GM19463 (cell line): ENCODE measurements around the gene ARL13B.
"Not testable (repeated sequence)": the region's sequence is repeated elsewhere in the genome, so short reads cannot be mapped to it uniquely, and the experiment has no call there.

Experiments
- ATAC-seq: cut with Tn5 transposase; IDR thresholded peaks from one replicate; pipeline ENCODE4 v1.9.1; 2021; ENCODE audit warnings: mild to moderate bottlenecking, moderate library complexity; ENCODE audit not compliant: unreplicated experiment

Gene ARL13B

GRCh38 chr3:93979850-93980676, at the start of gene ARL13B:
Gene ARL13B (plus strand): TSS chr3:93980155. CDS start chr3:93980424, 269 bp downstream.
- ATAC-seq: peak; percentile 99

DNA sequence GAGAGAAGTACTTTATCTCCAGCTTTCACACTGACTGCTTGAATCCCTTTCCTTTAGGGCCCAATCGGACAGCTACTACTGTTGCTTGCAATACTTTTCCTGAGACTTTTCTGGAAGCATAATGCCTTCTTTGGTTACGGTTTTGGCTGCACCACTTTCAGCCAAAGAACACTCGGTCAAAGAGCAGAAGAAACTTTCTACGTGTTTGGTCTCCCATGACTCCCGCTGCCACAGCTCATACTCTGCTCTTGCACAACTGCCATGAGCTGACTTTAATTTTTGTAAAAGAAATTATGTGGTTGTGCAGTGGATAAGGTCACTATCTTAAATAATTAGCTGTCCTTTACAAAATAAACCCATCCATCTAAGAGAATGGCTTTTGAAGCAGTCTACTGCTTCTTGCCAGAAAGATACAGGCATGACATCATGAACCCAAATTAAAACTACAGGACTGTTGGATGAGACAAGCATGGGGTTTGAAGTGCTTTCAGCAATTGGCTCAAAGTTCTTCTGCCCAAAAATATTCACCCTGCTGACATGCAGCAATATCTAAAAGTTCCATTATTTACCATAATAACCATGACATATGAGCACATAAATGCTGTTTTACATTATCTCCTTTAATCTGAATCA, 48.2 kb upstream of the ARL13B start:
- no peak for ATAC-seq

DNA sequence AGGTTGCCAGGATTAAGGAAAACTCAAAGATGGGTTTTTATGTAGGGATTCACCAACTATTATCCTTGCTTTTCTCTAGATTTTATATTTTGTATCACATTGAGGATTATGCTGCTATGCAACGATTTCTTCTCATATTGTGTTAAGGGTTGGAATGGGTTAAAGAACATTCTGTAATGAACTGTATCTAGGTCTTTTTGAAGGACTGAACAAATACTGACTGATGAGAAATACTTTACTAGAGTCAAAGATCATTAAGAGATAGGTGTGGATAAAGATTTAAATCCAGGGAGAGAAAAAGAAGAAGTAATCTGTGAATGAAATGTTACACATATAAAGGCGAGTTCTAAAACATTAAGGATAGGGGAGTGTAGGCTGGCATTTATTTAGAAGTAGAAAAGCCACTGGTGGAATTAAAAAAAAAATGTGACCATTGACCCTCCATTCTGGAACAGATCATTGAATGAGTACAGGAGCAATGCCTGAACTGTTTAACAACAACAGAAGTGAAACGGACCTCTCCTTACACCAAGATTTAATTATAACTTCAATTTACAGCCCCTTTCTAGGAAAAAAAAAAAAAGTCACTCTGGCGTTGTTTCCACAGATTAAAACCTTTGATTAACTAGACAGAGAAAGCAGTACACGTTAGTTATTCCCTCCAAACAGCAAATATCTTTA, 45.4 kb upstream of the ARL13B start:
- ATAC-seq: no peak

DNA sequence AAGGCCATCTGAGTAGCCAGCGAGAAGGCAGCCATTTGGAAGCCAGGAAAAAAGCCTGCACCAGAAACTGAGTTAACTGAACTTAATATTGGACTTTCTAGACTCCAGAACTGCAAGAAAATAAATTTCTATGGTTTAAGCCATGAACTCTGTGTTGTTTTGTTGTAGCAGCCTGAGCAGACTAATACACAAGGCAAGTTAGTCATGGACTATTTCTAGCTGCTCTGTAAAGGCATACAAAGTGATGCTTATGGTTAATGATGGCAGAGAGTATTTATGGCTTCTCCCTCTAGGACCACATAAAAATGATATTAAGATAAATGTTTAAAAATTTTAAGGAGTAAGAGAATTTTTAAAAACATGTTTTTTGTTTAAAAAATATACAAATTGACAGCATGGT, 43.4 kb upstream of the ARL13B start:
- no peak for ATAC-seq

DNA sequence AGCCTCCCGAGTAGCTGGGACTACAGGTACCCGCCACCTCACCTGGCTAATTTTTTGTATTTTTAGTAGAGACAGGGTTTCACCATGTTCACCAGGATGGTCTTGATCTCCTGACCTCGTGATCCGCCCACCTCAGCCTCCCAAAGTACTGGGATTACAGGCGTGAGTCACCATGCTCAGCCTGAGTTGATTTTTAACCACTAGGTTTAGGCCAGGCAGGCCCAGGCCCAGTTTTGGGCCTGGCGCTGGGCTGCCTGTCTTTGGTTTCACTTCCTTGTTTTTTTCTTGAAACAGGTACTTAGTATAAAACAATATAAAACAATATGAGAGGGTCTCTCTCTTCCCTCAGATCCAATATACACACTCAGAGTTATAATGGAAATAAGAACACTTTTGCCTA, 42.5 kb upstream of the ARL13B start:
- not testable (repeated sequence) for ATAC-seq

GRCh38 chr3:93949958-93950357, 30.0 kb upstream of the ARL13B start:
- not testable (repeated sequence) for ATAC-seq

DNA sequence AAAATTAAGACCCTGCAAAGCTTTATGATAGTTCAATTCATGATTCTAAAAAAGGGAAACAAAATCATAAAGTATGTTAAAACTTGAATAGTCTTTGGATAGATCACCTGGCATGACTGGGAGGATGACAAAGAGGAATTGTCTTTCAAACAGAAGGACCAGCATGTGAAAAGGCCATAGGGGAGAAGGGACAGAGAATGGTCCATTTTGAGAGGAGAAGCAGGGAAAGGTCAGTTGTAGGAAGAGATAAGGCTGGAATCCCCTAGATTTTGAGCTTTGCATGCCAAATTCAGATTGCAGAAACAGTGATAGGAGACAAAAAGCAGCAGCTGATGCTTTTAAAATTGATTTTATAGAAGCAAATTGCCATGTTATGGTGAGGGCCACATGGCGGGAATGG, 18.9 kb upstream of the ARL13B start:
- ATAC-seq: no peak

- no peak for ATAC-seq
Measured at GRCh38 chr3:93961489-93961888, 18.5 kb upstream of the ARL13B start.

- ATAC-seq: no peak
Measured at GRCh38 chr3:93962798-93963197, 17.2 kb upstream of the ARL13B start.

DNA sequence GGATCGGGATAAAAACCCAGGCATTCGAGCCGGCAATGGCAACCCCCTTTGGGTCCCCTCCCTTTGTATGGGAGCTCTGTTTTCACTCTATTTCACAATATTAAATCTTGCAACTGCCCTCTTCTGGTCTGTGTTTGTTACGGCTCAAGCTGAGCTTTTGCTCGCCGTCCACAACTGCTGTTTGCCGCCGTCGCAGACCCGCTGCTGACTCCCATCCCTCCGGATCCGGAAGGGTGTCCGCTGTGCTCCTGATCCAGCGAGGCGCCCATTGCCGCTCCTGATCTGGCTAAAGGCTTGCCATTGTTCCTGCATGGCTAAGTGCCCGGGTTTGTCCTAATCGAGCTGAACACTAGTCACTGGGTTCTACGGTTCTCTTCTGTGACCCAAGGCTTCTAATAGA, 14.8 kb upstream of the ARL13B start:
- ATAC-seq: not testable (repeated sequence)

DNA sequence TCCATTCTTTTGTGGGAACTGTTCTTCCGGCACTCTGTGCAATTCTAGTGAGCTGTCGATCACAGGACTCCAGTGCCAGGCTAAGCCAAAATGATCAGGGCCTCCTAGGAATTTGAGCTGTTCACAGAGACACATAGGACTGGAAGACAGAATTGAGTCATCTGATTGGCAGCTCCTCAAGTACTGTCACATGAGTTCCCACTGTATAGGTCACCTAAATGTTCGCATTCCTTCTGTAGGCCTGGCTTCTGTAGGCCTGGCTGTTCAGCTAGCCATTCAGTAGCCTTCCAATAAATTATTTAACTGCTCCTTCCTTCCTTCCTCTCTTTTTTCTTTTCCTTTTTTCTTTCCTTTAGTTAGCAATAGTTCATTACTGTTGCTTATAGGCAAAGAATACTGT, 10.5 kb upstream of the ARL13B start:
- no peak for ATAC-seq

GRCh38 chr3:93969997-93970396, 10.0 kb upstream of the ARL13B start:
- ATAC-seq: no peak

GRCh38 chr3:93973131-93974126, 6.5 kb upstream of the ARL13B start, which contains the start of gene PROS1:
Gene PROS1 (minus strand): TSS chr3:93973896. CDS start chr3:93973749, 147 bp downstream.
- peak; percentile 92 for ATAC-seq

DNA sequence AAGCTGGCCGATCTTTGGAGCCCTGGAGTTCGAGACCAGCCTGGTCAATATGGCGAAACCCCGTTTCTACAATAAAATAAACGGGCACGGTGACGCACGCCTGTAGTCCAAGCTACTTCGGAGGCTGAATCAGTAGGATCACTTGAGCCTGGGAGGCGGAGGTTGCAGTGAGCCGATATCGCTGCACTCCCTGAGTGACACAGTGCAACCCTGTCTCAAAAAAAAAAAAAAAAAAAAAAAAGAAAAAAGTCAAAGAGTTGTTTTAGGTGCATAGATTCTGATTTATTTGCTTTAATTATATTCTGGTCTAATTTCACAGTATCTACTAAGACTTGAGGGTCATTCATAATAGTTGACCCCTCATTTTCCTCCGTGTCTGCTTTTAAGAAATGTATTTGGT, 1.7 kb downstream of the ARL13B start:
- ATAC-seq: no peak

- ATAC-seq: no peak
Measured at GRCh38 chr3:93983408-93983807, 3.5 kb downstream of the ARL13B start.

DNA sequence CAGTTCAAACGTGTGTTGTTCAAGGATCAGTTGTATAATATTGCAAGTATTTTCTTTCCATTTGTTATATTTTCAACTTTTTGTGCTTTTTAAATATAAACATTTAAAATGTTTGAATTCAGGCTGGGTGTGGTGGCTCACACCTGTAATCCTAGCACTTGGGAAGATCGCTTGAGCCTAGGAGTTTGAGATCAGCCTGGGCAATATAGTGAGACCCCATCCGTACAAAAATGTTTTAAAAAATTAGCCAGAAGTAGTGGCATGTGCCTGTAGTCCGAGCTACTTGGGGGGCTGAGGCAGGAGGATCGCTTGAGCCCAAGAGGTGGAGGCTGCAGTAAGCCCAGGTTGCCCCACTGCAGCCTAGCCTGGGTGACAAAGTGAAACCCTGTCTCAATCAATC, 4.7 kb downstream of the ARL13B start:
- no peak for ATAC-seq

DNA sequence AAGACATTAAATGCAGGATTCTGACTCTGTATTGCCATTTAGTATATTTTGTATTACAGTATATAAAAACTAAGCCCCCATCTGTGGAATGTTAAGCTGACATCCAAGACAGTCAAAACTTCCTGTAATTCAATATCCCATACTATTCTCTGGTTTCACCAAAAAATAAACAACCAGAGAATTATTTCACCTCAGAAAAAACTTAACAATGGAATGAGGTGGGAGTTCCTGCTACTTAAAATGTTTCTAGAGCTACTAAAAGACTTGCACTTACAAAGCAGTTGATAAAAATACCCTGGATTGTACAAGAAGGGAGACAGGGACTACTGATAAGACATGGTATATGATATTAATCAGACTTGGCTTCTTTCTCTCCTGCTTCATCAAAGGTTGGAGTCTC, 8.3 kb downstream of the ARL13B start:
- ATAC-seq: no peak

GRCh38 chr3:93988764-93989163, 8.8 kb downstream of the ARL13B start:
- no peak for ATAC-seq

- no peak for ATAC-seq
Measured at GRCh38 chr3:93989241-93989640, 9.3 kb downstream of the ARL13B start.

DNA sequence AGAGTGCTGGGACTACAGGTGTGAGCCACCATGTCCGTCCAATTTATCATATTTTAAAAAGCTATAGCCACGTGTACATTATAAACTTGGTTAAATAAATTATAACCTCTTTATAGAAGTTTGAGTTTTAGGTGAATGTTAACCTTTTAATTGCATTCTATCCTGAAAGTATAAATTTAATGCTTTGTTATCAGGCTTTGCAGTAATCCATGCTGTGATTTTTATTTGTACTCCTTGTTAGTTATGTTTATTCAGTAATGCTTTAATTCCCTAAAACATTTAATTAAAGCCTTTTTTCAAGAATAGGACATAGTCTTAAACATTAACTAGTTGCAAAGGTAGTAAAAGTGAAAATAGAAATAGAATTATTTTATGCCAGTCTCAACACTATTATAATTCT, 11.7 kb downstream of the ARL13B start:
- no peak for ATAC-seq

GRCh38 chr3:93992207-93992606, 12.3 kb downstream of the ARL13B start:
- ATAC-seq: no peak
